HL-60 (cell line): ENCODE measurements around the gene GADD45B.
A peak's percentile ranks its signal among the peaks of the same experiment; 100 is the strongest.

Experiments
- DNase-seq, 2 experiments: peaks; one replicate each; pipeline ENCODE4 v3.0.0-alpha.2; 2010 to 2020; ENCODE audit warnings: low read depth in 1 of 2, low spot score in 1 of 2
- H3K27ac ChIP-seq: fragments of 250-450 bp; sonication (Bioruptor Pico); replicated peaks from 2 replicates; pipeline ENCODE4 v1.5.1; 2020; ENCODE audit warnings: mild to moderate bottlenecking, moderate library complexity
- H3K27me3 ChIP-seq: fragments of 250-450 bp; sonication (Bioruptor Pico); 2 replicates; pipeline ENCODE4 v1.5.1; 2021; ENCODE audit warnings: mild to moderate bottlenecking, moderate library complexity; ENCODE audit not compliant: insufficient read depth, poor library complexity, severe bottlenecking
- H3K4me3 ChIP-seq: replicated peaks from 2 replicates; pipeline ENCODE4 v1.5.1; 2011; ENCODE audit warnings: mild to moderate bottlenecking, control low read depth, low read length; ENCODE audit not compliant: insufficient read depth
- CTCF ChIP-seq: IDR thresholded peaks from one replicate; pipeline ENCODE4 v1.5.1; 2011; ENCODE audit warnings: low read length, control low read depth, inconsistent platforms; ENCODE audit not compliant: insufficient read depth
- GABPA ChIP-seq: IDR thresholded peaks from 2 replicates; pipeline ENCODE4 v1.6.1; 2012; ENCODE audit warnings: low read depth
- POLR2AphosphoS5 ChIP-seq: IDR thresholded peaks from 2 replicates; pipeline ENCODE4 v1.6.1; 2012; ENCODE audit warnings: low read depth
- SPI1 ChIP-seq: IDR thresholded peaks from 2 replicates; pipeline ENCODE4 v1.6.1; 2012; ENCODE audit warnings: low read depth, mild to moderate bottlenecking, borderline replicate concordance
- TF ChIP-seq, protein P1 (sequence below): IDR thresholded peaks from 2 replicates; pipeline ENCODE4 v1.6.1; 2012; ENCODE audit warnings: low read depth; ENCODE audit not compliant: insufficient replicate concordance

Gene GADD45B

DNA sequence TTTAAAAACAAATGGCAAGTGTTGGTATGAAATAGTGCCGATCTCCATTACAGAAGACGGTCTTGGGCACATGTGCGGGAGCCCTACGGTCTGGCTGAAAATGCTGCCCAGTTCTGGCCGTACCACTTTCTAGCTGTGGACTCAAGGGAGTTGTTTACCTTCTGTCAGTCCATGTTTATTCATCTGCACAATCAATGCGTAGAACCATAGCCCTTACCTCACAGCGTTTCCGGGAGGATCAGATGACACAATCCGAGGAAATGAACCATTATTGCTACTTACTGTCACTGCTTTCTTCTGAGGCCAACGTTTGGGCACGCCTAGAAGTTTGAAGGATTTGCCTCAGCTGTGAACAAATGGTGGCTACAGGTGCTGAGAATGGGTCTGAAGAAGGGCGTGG lies 31.2 kb downstream of the GADD45B start:
- H3K27me3 ChIP-seq, result no peaks in the 10 kb centered on the region
- TF ChIP-seq CTCF (no peak), POLR2AphosphoS5 (no peak), SPI1 (no peak), GABPA (no peak)
- TF ChIP-seq, protein P1, sequence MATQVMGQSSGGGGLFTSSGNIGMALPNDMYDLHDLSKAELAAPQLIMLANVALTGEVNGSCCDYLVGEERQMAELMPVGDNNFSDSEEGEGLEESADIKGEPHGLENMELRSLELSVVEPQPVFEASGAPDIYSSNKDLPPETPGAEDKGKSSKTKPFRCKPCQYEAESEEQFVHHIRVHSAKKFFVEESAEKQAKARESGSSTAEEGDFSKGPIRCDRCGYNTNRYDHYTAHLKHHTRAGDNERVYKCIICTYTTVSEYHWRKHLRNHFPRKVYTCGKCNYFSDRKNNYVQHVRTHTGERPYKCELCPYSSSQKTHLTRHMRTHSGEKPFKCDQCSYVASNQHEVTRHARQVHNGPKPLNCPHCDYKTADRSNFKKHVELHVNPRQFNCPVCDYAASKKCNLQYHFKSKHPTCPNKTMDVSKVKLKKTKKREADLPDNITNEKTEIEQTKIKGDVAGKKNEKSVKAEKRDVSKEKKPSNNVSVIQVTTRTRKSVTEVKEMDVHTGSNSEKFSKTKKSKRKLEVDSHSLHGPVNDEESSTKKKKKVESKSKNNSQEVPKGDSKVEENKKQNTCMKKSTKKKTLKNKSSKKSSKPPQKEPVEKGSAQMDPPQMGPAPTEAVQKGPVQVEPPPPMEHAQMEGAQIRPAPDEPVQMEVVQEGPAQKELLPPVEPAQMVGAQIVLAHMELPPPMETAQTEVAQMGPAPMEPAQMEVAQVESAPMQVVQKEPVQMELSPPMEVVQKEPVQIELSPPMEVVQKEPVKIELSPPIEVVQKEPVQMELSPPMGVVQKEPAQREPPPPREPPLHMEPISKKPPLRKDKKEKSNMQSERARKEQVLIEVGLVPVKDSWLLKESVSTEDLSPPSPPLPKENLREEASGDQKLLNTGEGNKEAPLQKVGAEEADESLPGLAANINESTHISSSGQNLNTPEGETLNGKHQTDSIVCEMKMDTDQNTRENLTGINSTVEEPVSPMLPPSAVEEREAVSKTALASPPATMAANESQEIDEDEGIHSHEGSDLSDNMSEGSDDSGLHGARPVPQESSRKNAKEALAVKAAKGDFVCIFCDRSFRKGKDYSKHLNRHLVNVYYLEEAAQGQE, result no peak
- H3K4me3 ChIP-seq, result no peak overlapping the region
- H3K27ac ChIP-seq, result no peak overlapping the region
- peak in 1 of 2 experiments; percentile 42 for DNase-seq

DNA sequence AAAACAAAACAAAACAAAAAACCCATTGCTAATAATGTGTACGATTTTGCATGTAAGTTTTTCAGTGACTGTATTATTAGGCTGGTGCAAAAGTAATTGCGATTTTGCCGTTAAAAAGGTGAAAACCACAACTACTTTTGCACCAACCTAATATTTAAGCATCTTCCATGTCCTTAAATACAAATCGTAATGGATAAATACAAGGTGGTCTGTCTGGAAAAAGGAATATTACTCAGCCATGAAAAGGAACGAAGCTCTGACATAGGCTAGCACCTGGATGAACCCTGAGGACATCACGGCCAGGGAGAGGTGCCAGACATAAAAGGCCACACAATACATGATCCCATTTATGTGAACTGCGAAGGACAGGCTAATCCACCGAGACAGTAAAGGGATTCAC lies 33.2 kb downstream of the GADD45B start:
- no peak overlapping the region for H3K27ac ChIP-seq
- TF ChIP-seq CTCF (no peak), GABPA (no peak), POLR2AphosphoS5 (no peak), SPI1 (no peak)
- TF ChIP-seq, protein P1, result no peak
- no peaks in the 10 kb centered on the region for H3K27me3 ChIP-seq
- H3K4me3 ChIP-seq, result no peak overlapping the region
- DNase-seq, result no peak

- H3K27ac ChIP-seq, result no peak overlapping the region
- H3K4me3 ChIP-seq, result no peak overlapping the region
- TF ChIP-seq SPI1, result no peak
- TF ChIP-seq POLR2AphosphoS5, result no peak
- no peak for TF ChIP-seq GABPA
- TF ChIP-seq CTCF, result no peak
- TF ChIP-seq, protein P1, result no peak
- no peaks in the 10 kb centered on the region for H3K27me3 ChIP-seq
- DNase-seq, result no peak
Observed at GRCh38 chr19:2511570-2511969, 35.6 kb downstream of the GADD45B start.
